ENCODE results near the gene SLC38A10. TPM values are rescaled to one million over a fixed set of nuclear protein-coding genes. Genes with fewer than 3 reads are reported as not detected.

The SLC38A10 gene
- total and polyA plus RNA-seq, 2 of the 13 experiments (the other 11 are each of a cell fraction or from before 2014, with no cell fraction given): 23.4 to 55.8 TPM

DNA sequence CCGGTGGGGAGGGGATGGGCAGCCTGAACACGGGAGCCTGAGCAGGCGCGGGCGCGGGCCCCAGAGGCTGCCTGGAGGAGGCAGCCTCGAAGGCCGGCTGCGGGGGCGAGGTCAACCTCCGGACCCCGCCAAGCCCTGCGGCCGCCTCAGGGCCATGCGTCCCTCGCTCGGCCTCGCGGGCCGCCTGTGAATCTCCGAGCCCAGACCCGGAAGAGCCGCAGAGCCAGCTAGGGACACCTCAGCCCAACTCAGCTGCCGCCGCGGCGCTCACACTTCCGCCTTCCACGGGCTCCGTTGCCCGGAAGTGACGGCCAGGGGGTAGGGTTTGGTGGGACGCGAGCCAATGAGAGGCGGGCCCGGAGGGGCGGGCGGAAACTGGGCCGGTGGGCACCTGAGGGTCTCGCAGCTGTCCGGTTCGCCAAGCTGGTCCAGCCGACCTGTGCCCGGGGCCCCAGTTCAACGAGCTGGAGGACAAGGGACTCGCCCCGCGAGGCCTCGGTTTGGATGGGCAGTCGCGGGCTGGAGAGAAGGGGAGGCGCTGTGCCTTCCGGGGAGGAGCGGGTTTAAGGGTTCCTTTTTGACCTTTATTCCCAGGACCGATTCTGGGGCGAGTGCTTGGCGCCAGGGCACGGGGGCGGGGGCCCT lies at the start of gene SLC38A10 (continued):
- TF ChIP-seq PRMT3 (CRISPR knock-in tag; IDR thresholded peaks at IDR 0.05; ENCODE audit: borderline replicate concordance, low read depth) (0 out of 2 replicates have a peak, but pooled peaks have one; percentile 54), ZNF317 (CRISPR knock-in tag; IDR thresholded peaks at IDR 0.05) (peak; percentile 88), ZNF383 (CRISPR knock-in tag; IDR thresholded peaks at IDR 0.05; ENCODE audit: borderline replicate concordance) (no peak), ZNF557 (CRISPR knock-in tag; IDR thresholded peaks at IDR 0.05) (no peak), MYNN (CRISPR knock-in tag; IDR thresholded peaks at IDR 0.05; ENCODE audit: low read depth) (peak; percentile 35; the same call in 1 of the 2 replicates), ZNF879 (CRISPR knock-in tag; IDR thresholded peaks at IDR 0.05) (peak; percentile 38; the same call in 1 of the 2 replicates), GATAD2A (CRISPR knock-in tag; IDR thresholded peaks at IDR 0.05) (0 out of 2 replicates have a peak, but pooled peaks have one; percentile 48), HMG20B (CRISPR knock-in tag; conservative IDR thresholded peaks at IDR 0.05) (no peak; the same call in 1 of the 2 replicates), SP4 (CRISPR knock-in tag; IDR thresholded peaks at IDR 0.05) (peak; percentile 96), POLR2G (IDR thresholded peaks at IDR 0.05; ENCODE audit: low read depth, low read length) (peak; percentile 96), CEBPB (IDR thresholded peaks at IDR 0.05; ENCODE audit: borderline replicate concordance, low read depth, low read length) (no peak), ZFP36 (IDR thresholded peaks at IDR 0.05; ENCODE audit: borderline replicate concordance, low read depth, low read length, partially characterized antibody) (peak; percentile 91), MZF1 (CRISPR knock-in tag; IDR thresholded peaks at IDR 0.05; ENCODE audit: borderline replicate concordance) (no peak), ZNF83 (CRISPR knock-in tag; IDR thresholded peaks at IDR 0.05; ENCODE audit: borderline replicate concordance) (0 out of 2 replicates have a peak, but pooled peaks have one; percentile 62), ARNT2 (CRISPR knock-in tag; IDR thresholded peaks at IDR 0.05; ENCODE audit: low read depth) (peak; percentile 49; the same call in 1 of the 2 replicates), ZNF484 (CRISPR knock-in tag; IDR thresholded peaks at IDR 0.05; ENCODE audit: borderline replicate concordance, low read depth) (no peak), STAT5B (CRISPR knock-in tag; IDR thresholded peaks at IDR 0.05) (peak; percentile 74; the same call in 1 of the 2 replicates)
- TF ChIP-seq, protein P1, sequence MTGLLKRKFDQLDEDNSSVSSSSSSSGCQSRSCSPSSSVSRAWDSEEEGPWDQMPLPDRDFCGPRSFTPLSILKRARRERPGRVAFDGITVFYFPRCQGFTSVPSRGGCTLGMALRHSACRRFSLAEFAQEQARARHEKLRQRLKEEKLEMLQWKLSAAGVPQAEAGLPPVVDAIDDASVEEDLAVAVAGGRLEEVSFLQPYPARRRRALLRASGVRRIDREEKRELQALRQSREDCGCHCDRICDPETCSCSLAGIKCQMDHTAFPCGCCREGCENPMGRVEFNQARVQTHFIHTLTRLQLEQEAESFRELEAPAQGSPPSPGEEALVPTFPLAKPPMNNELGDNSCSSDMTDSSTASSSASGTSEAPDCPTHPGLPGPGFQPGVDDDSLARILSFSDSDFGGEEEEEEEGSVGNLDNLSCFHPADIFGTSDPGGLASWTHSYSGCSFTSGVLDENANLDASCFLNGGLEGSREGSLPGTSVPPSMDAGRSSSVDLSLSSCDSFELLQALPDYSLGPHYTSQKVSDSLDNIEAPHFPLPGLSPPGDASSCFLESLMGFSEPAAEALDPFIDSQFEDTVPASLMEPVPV (CRISPR knock-in tag; IDR thresholded peaks at IDR 0.05): peak; percentile 96
- TF ChIP-seq, protein P2, sequence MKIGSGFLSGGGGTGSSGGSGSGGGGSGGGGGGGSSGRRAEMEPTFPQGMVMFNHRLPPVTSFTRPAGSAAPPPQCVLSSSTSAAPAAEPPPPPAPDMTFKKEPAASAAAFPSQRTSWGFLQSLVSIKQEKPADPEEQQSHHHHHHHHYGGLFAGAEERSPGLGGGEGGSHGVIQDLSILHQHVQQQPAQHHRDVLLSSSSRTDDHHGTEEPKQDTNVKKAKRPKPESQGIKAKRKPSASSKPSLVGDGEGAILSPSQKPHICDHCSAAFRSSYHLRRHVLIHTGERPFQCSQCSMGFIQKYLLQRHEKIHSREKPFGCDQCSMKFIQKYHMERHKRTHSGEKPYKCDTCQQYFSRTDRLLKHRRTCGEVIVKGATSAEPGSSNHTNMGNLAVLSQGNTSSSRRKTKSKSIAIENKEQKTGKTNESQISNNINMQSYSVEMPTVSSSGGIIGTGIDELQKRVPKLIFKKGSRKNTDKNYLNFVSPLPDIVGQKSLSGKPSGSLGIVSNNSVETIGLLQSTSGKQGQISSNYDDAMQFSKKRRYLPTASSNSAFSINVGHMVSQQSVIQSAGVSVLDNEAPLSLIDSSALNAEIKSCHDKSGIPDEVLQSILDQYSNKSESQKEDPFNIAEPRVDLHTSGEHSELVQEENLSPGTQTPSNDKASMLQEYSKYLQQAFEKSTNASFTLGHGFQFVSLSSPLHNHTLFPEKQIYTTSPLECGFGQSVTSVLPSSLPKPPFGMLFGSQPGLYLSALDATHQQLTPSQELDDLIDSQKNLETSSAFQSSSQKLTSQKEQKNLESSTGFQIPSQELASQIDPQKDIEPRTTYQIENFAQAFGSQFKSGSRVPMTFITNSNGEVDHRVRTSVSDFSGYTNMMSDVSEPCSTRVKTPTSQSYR (CRISPR knock-in tag; IDR thresholded peaks at IDR 0.05; ENCODE audit: borderline replicate concordance): no peak; the same call in 1 of the 2 replicates
- TF ChIP-seq, protein P3, sequence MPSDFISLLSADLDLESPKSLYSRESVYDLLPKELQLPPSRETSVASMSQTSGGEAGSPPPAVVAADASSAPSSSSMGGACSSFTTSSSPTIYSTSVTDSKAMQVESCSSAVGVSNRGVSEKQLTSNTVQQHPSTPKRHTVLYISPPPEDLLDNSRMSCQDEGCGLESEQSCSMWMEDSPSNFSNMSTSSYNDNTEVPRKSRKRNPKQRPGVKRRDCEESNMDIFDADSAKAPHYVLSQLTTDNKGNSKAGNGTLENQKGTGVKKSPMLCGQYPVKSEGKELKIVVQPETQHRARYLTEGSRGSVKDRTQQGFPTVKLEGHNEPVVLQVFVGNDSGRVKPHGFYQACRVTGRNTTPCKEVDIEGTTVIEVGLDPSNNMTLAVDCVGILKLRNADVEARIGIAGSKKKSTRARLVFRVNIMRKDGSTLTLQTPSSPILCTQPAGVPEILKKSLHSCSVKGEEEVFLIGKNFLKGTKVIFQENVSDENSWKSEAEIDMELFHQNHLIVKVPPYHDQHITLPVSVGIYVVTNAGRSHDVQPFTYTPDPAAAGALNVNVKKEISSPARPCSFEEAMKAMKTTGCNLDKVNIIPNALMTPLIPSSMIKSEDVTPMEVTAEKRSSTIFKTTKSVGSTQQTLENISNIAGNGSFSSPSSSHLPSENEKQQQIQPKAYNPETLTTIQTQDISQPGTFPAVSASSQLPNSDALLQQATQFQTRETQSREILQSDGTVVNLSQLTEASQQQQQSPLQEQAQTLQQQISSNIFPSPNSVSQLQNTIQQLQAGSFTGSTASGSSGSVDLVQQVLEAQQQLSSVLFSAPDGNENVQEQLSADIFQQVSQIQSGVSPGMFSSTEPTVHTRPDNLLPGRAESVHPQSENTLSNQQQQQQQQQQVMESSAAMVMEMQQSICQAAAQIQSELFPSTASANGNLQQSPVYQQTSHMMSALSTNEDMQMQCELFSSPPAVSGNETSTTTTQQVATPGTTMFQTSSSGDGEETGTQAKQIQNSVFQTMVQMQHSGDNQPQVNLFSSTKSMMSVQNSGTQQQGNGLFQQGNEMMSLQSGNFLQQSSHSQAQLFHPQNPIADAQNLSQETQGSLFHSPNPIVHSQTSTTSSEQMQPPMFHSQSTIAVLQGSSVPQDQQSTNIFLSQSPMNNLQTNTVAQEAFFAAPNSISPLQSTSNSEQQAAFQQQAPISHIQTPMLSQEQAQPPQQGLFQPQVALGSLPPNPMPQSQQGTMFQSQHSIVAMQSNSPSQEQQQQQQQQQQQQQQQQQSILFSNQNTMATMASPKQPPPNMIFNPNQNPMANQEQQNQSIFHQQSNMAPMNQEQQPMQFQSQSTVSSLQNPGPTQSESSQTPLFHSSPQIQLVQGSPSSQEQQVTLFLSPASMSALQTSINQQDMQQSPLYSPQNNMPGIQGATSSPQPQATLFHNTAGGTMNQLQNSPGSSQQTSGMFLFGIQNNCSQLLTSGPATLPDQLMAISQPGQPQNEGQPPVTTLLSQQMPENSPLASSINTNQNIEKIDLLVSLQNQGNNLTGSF (CRISPR knock-in tag; IDR thresholded peaks at IDR 0.05): no peak

Measured in HepG2 (cell line).